Ecto neural progenitor cell (in vitro differentiated cells): ENCODE measurements around the gene PYM1.
A peak's percentile ranks its signal among the peaks of the same experiment; 100 is the strongest.
"Not testable (repeated sequence)": the region's sequence is repeated elsewhere in the genome, so short reads cannot be mapped to it uniquely, and the experiment has no call there.

Experiments
- DNase-seq: peaks from one replicate; pipeline ENCODE4 v3.0.0-alpha.2; 2018; ENCODE audit warnings: low spot score

The PYM1 gene

GRCh38 chr12:55938826-55939501, 11.3 kb upstream of the PYM1 start:
- no peak for DNase-seq

- DNase-seq, result no peak
Measured at GRCh38 chr12:55937981-55938380, 10.3 kb upstream of the PYM1 start.

- DNase-seq, result no peak
Measured at GRCh38 chr12:55935738-55936151, 8.1 kb upstream of the PYM1 start.

- DNase-seq, result no peak
Measured at GRCh38 chr12:55934773-55935172, 7.1 kb upstream of the PYM1 start.

- DNase-seq, result no peak
Measured at GRCh38 chr12:55933799-55934742, 6.4 kb upstream of the PYM1 start.

- no peak for DNase-seq
Measured at GRCh38 chr12:55933169-55933798, 5.6 kb upstream of the PYM1 start.

- no peak for DNase-seq
Measured at GRCh38 chr12:55932551-55932910, 4.8 kb upstream of the PYM1 start.

- peak; percentile 83 for DNase-seq
Measured at GRCh38 chr12:55931780-55932550, 4.3 kb upstream of the PYM1 start.

- DNase-seq, result no peak
Measured at GRCh38 chr12:55931317-55931779, 3.7 kb upstream of the PYM1 start.

- DNase-seq, result peak; percentile 71
Measured at GRCh38 chr12:55930771-55931316, 3.1 kb upstream of the PYM1 start, which contains the start of gene DGKA. Gene DGKA (plus strand): TSS chr12:55931162. CDS start chr12:55936504, 5,342 bp downstream.

GRCh38 chr12:55929306-55929791, 1.7 kb upstream of the PYM1 start:
- DNase-seq, result no peak

- DNase-seq, result peak; percentile 98
Measured at GRCh38 chr12:55926738-55927587, 731 bp downstream of the PYM1 start.

- DNase-seq, result no peak
Measured at GRCh38 chr12:55925870-55926737, 1.6 kb downstream of the PYM1 start.

- DNase-seq, result no peak
Measured at GRCh38 chr12:55925371-55925770, 2.3 kb downstream of the PYM1 start.

GRCh38 chr12:55923648-55924047, 4.0 kb downstream of the PYM1 start:
- not testable (repeated sequence) for DNase-seq

GRCh38 chr12:55922126-55922525, 5.6 kb downstream of the PYM1 start:
- no peak for DNase-seq

GRCh38 chr12:55919032-55919431, 8.7 kb downstream of the PYM1 start:
- not testable (repeated sequence) for DNase-seq

- no peak for DNase-seq
Measured at GRCh38 chr12:55915482-55915859, 12.2 kb downstream of the PYM1 start.

GRCh38 chr12:55912908-55913307, 14.8 kb downstream of the PYM1 start:
- no peak for DNase-seq
